Measurements from ENCODE around the gene ADORA1.

GRCh38 chr1:203161703-203162102 is 34.2 kb downstream of the ADORA1 start:
- TF ChIP-seq, protein P1, sequence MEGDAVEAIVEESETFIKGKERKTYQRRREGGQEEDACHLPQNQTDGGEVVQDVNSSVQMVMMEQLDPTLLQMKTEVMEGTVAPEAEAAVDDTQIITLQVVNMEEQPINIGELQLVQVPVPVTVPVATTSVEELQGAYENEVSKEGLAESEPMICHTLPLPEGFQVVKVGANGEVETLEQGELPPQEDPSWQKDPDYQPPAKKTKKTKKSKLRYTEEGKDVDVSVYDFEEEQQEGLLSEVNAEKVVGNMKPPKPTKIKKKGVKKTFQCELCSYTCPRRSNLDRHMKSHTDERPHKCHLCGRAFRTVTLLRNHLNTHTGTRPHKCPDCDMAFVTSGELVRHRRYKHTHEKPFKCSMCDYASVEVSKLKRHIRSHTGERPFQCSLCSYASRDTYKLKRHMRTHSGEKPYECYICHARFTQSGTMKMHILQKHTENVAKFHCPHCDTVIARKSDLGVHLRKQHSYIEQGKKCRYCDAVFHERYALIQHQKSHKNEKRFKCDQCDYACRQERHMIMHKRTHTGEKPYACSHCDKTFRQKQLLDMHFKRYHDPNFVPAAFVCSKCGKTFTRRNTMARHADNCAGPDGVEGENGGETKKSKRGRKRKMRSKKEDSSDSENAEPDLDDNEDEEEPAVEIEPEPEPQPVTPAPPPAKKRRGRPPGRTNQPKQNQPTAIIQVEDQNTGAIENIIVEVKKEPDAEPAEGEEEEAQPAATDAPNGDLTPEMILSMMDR (conservative IDR thresholded peaks at IDR 0.05 in 1 of 2, IDR thresholded peaks at IDR 0.05 in 1 of 2; ENCODE audit: extremely low read depth in 1 of 2, insufficient read depth in 1 of 2, low read depth in 1 of 2, low read length in 2 of 2) = no peak
- no peak for TF ChIP-seq EZH2 (IDR thresholded peaks at IDR 0.05; ENCODE audit: borderline replicate concordance, low read length)
